Mammary epithelial cell (primary cell): ENCODE measurements around the gene ZNF280A.

Experiments
- CTCF ChIP-seq, 2 donors: IDR thresholded peaks in 1 of 2; conservative IDR thresholded peaks in 1 of 2; 2 replicates each; pipeline ENCODE4 v1.5.1; 2011 to 2012; ENCODE audit warnings: inconsistent platforms in 2 of 2, low read length in 2 of 2, mild to moderate bottlenecking in 2 of 2, control low read depth in 1 of 2, low read depth in 1 of 2; ENCODE audit not compliant: insufficient read depth in 1 of 2; ENCODE audit errors: extremely low read depth in 1 of 2
- EZH2 ChIP-seq: IDR thresholded peaks from 2 replicates; pipeline ENCODE4 v1.6.1; 2012; ENCODE audit warnings: low read length, inconsistent platforms, borderline replicate concordance

DNA sequence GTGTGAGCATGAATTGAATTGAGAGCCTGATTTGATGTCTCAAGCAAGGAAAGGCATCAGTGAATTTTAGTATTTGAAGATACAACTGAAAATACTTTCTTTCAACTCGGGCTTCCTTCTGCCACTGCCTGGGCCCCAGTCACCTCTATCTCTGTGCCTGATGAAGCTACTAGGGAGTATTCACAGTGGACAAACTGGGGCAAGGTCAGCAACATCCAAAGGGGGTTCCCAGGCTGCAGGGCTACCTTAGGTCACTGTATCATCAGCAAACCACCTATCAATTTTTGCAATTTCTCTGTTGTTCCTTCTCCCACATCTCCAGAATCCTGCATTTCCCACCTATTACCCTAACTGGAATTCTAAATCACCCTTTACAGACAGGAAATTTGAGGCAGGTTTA is 28.8 kb upstream of the ZNF280A start:
- TF ChIP-seq CTCF (conservative IDR thresholded peaks at IDR 0.05 in 1 of 2, IDR thresholded peaks at IDR 0.05 in 1 of 2; ENCODE audit: extremely low read depth in 1 of 2, insufficient read depth in 1 of 2, low read depth in 1 of 2, low read length in 2 of 2): no peak
- TF ChIP-seq EZH2: no peak
